HEK293 (cell line): ENCODE results near the gene NDST3.

ENCODE experiments used
- CTCF ChIA-PET: fragments of 350-600 bp; formaldehyde crosslinking; extraction: SDS; loops from one replicate; lab custom pipeline; 2021; ENCODE audit warnings: antibody characterized with exemption; lab: Yijun Ruan, JAX
- POLR2A ChIA-PET: fragments of 300-600 bp; formaldehyde crosslinking; extraction: SDS; loops from one replicate; lab custom pipeline; 2020; ENCODE audit warnings: antibody characterized with exemption, inconsistent platforms; lab: Yijun Ruan, JAX
- H3K27ac ChIP-seq: fragments of 200-500 bp; sonication (Bioruptor generic); 2 replicates; pipeline ENCODE4 v1.5.1; 2014; ENCODE audit warnings: low read depth, low read length, control low read depth, inconsistent platforms; ENCODE audit errors: extremely low read depth
- H3K36me3 ChIP-seq, 2 experiments: fragments of 200-500 bp in 1 of 2; sonication (Bioruptor generic) in 1 of 2; 1 replicate in 1 of 2; 2 replicates in 1 of 2; pipeline ENCODE4 v1.5.1; 2014 to 2017; ENCODE audit warnings: inconsistent platforms in 2 of 2, low read length in 2 of 2; ENCODE audit not compliant: control insufficient read depth in 2 of 2, insufficient read depth in 1 of 2
- H3K4me1 ChIP-seq: fragments of 200-500 bp; sonication (Bioruptor generic); 2 replicates; pipeline ENCODE4 v1.5.1; 2014; ENCODE audit warnings: mild to moderate bottlenecking, low read length, inconsistent platforms; ENCODE audit not compliant: control insufficient read depth, insufficient read depth
- H3K4me3 ChIP-seq: 2 replicates; pipeline ENCODE4 v1.5.1; 2011; ENCODE audit warnings: low read depth, mild to moderate bottlenecking, control low read depth, low read length, moderate library complexity
- H3K9me3 ChIP-seq: fragments of 200-500 bp; sonication (Bioruptor generic); 2 replicates; pipeline ENCODE4 v1.5.1; 2014; ENCODE audit warnings: low read depth, low read length, inconsistent platforms; ENCODE audit not compliant: control insufficient read depth, insufficient read depth
- FEZF1 ChIP-seq: fragments of 450-650 bp; formaldehyde crosslinking; IDR thresholded peaks from 2 replicates; pipeline ENCODE4 v1.5.1; 2016; ENCODE audit warnings: missing biosample characterization, missing genetic modification characterization
- YY2 ChIP-seq: fragments of 450-650 bp; formaldehyde crosslinking; IDR thresholded peaks from 2 replicates; pipeline ENCODE4 v1.5.1; 2016; ENCODE audit warnings: missing biosample characterization, missing genetic modification characterization
- ZBTB1 ChIP-seq: fragments of 450-650 bp; formaldehyde crosslinking; IDR thresholded peaks from 2 replicates; pipeline ENCODE4 v1.5.1; 2016; ENCODE audit warnings: missing biosample characterization, missing genetic modification characterization
- ZBTB7A ChIP-seq: fragments of 450-650 bp; formaldehyde crosslinking; IDR thresholded peaks from 2 replicates; pipeline ENCODE4 v1.5.1; 2016; ENCODE audit warnings: low read depth, missing biosample characterization, missing genetic modification characterization
- ZNF10 ChIP-seq: fragments of 450-650 bp; formaldehyde crosslinking; IDR thresholded peaks from 2 replicates; pipeline ENCODE4 v1.5.1; 2017; ENCODE audit warnings: missing biosample characterization, missing genetic modification characterization
- ZNF132 ChIP-seq: fragments of 450-650 bp; formaldehyde crosslinking; IDR thresholded peaks from 2 replicates; pipeline ENCODE4 v1.5.1; 2017; ENCODE audit warnings: missing biosample characterization, missing genetic modification characterization, borderline replicate concordance
- ZNF140 ChIP-seq: fragments of 450-650 bp; formaldehyde crosslinking; IDR thresholded peaks from 2 replicates; pipeline ENCODE4 v1.5.1; 2016; ENCODE audit warnings: missing biosample characterization, missing genetic modification characterization
- ZNF155 ChIP-seq: fragments of 450-650 bp; formaldehyde crosslinking; IDR thresholded peaks from 2 replicates; pipeline ENCODE4 v1.5.1; 2016; ENCODE audit warnings: missing biosample characterization, missing genetic modification characterization
- ZNF16 ChIP-seq: fragments of 450-650 bp; formaldehyde crosslinking; IDR thresholded peaks from 2 replicates; pipeline ENCODE4 v1.5.1; 2016; ENCODE audit warnings: low read depth, missing biosample characterization, missing genetic modification characterization
- ZNF350 ChIP-seq: fragments of 450-650 bp; formaldehyde crosslinking; IDR thresholded peaks from 2 replicates; pipeline ENCODE4 v1.5.0; 2017; ENCODE audit warnings: missing biosample characterization, mild to moderate bottlenecking, missing genetic modification characterization
- ZNF391 ChIP-seq: fragments of 450-650 bp; formaldehyde crosslinking; IDR thresholded peaks from 2 replicates; pipeline ENCODE4 v1.5.1; 2016; ENCODE audit warnings: low read depth, missing biosample characterization, missing genetic modification characterization, borderline replicate concordance
- ZNF394 ChIP-seq: fragments of 450-650 bp; formaldehyde crosslinking; IDR thresholded peaks from 2 replicates; pipeline ENCODE4 v1.5.1; 2016; ENCODE audit warnings: missing biosample characterization, missing genetic modification characterization, mild to moderate bottlenecking, moderate library complexity, borderline replicate concordance
- ZNF404 ChIP-seq: fragments of 450-650 bp; formaldehyde crosslinking; IDR thresholded peaks from 2 replicates; pipeline ENCODE4 v1.5.1; 2017; ENCODE audit warnings: missing biosample characterization, missing genetic modification characterization
- ZNF530 ChIP-seq: fragments of 450-650 bp; formaldehyde crosslinking; IDR thresholded peaks from 2 replicates; pipeline ENCODE4 v1.5.1; 2016; ENCODE audit warnings: low read depth, missing biosample characterization, missing genetic modification characterization
- ZNF544 ChIP-seq: fragments of 450-650 bp; formaldehyde crosslinking; IDR thresholded peaks from 2 replicates; pipeline ENCODE4 v1.5.0; 2017; ENCODE audit warnings: missing biosample characterization, missing genetic modification characterization
- ZNF837 ChIP-seq: fragments of 450-650 bp; formaldehyde crosslinking; IDR thresholded peaks from 2 replicates; pipeline ENCODE4 v1.5.1; 2016; ENCODE audit warnings: missing biosample characterization, missing genetic modification characterization
- TF ChIP-seq, protein P1 (sequence below): fragments of 450-650 bp; formaldehyde crosslinking; IDR thresholded peaks from 2 replicates; pipeline ENCODE4 v1.5.1; 2017; ENCODE audit warnings: missing biosample characterization, mild to moderate bottlenecking, missing genetic modification characterization, moderate library complexity
- TF ChIP-seq, protein P2 (sequence below): fragments of 450-650 bp; formaldehyde crosslinking; IDR thresholded peaks from 2 replicates; pipeline ENCODE4 v1.5.1; 2017; ENCODE audit warnings: missing biosample characterization, missing genetic modification characterization
- TF ChIP-seq, protein P3 (sequence below): fragments of 450-650 bp; IDR thresholded peaks from 2 replicates; pipeline ENCODE4 v1.5.1; 2018; ENCODE audit warnings: missing biosample characterization, mild to moderate bottlenecking, missing genetic modification characterization
- TF ChIP-seq, protein P4 (sequence below): IDR thresholded peaks from 2 replicates; pipeline ENCODE4 v1.6.1; 2011; ENCODE audit warnings: mild to moderate bottlenecking, low read depth, low read length, borderline replicate concordance
- TF ChIP-seq, protein P5 (sequence below): fragments of 450-650 bp; formaldehyde crosslinking; IDR thresholded peaks from 2 replicates; pipeline ENCODE4 v1.5.1; 2016; ENCODE audit warnings: missing biosample characterization, missing genetic modification characterization, low read depth
- TF ChIP-seq, protein P6 (sequence below): fragments of 450-650 bp; formaldehyde crosslinking; IDR thresholded peaks from 2 replicates; pipeline ENCODE4 v1.5.1; 2016; ENCODE audit warnings: missing biosample characterization, missing genetic modification characterization

NDST3 gene

DNA sequence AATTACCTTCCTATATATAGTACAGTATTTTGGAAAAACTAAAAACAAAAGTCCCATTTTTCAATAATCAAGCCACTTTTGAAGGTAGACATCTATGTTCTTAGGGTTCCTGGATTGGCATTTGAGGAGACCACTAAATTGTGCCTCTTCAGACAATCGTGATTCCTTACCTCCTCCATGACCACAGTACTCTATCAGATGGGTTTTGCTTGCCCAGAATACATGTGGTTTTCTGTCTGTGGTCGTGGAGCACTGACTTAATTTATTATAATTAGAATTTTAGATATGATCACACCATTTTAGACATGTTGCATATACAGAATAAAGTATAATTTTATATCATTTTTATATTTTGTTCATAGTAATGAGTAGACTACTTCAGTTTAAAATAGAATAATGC lies 67.9 kb downstream of the NDST3 start (continued):
- TF ChIP-seq ZNF155: no peak
- TF ChIP-seq, protein P1, sequence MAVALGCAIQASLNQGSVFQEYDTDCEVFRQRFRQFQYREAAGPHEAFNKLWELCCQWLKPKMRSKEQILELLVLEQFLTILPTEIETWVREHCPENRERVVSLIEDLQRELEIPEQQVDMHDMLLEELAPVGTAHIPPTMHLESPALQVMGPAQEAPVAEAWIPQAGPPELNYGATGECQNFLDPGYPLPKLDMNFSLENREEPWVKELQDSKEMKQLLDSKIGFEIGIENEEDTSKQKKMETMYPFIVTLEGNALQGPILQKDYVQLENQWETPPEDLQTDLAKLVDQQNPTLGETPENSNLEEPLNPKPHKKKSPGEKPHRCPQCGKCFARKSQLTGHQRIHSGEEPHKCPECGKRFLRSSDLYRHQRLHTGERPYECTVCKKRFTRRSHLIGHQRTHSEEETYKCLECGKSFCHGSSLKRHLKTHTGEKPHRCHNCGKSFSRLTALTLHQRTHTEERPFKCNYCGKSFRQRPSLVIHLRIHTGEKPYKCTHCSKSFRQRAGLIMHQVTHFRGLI (tag by site-specific recombination): no peak
- TF ChIP-seq ZNF837 (tag by site-specific recombination): no peak
- TF ChIP-seq, protein P2, sequence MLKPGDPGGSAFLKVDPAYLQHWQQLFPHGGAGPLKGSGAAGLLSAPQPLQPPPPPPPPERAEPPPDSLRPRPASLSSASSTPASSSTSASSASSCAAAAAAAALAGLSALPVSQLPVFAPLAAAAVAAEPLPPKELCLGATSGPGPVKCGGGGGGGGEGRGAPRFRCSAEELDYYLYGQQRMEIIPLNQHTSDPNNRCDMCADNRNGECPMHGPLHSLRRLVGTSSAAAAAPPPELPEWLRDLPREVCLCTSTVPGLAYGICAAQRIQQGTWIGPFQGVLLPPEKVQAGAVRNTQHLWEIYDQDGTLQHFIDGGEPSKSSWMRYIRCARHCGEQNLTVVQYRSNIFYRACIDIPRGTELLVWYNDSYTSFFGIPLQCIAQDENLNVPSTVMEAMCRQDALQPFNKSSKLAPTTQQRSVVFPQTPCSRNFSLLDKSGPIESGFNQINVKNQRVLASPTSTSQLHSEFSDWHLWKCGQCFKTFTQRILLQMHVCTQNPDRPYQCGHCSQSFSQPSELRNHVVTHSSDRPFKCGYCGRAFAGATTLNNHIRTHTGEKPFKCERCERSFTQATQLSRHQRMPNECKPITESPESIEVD (tag by site-specific recombination): no peak
- no peak for TF ChIP-seq ZNF530 (tag by site-specific recombination)
- TF ChIP-seq, protein P3, sequence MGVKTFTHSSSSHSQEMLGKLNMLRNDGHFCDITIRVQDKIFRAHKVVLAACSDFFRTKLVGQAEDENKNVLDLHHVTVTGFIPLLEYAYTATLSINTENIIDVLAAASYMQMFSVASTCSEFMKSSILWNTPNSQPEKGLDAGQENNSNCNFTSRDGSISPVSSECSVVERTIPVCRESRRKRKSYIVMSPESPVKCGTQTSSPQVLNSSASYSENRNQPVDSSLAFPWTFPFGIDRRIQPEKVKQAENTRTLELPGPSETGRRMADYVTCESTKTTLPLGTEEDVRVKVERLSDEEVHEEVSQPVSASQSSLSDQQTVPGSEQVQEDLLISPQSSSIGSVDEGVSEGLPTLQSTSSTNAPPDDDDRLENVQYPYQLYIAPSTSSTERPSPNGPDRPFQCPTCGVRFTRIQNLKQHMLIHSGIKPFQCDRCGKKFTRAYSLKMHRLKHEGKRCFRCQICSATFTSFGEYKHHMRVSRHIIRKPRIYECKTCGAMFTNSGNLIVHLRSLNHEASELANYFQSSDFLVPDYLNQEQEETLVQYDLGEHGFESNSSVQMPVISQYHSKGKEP (tag by site-specific recombination): no peak
- no peak for TF ChIP-seq ZNF404 (tag by site-specific recombination)
- no peak for TF ChIP-seq YY2 (tag by site-specific recombination)

DNA sequence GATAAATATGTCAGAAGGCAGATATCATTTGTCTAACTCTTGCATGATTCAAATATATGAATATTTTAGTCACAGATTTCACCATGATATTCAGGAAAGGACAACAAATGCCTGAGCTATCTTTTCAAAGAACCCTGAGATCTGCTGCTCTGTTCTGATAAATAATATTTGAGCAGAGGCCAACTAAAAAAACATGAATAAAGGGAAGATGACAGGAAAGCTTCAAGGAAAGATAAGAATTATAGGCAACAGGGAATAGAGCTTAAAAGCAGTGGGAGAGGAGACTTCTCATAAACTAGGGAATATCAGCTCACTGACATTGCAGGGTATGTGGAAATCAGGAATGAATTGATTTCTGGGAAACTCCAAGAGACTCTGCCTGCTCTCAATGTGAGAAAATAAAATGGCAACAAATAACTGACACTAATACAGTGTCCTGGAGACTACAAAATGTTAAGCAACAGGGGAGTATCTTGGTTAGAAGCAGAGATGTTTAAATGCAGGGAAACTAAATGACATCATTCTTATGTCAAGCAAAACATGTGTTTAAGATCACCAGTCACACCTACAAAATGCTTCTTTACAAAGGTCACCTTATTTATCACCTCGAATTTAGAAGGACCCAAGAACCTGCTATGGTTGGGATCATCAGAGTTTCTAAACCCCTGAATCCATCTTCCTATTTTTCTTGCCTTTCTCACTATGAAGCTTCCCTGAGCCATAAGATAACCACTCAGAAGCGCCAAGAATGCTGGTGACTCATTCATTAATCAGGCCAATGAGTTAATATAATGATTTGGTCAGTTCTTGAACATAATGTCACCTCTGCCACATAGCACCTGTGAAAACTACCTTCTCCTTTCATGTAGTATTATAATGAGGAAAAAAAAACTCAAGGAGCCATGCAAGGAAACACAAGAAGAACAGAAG lies 78.1 kb downstream of the NDST3 start:
- H3K4me3 ChIP-seq: no peak overlapping the region
- H3K36me3 ChIP-seq: no peaks in the 10 kb centered on the region
- TF ChIP-seq ZNF140 (tag by site-specific recombination): no peak
- no peak for TF ChIP-seq ZBTB1
- no peak for TF ChIP-seq FEZF1 (tag by site-specific recombination)
- TF ChIP-seq ZNF391 (tag by site-specific recombination): no peak
- no peak overlapping the region for H3K27ac ChIP-seq
- no peaks in the 10 kb centered on the region for H3K4me1 ChIP-seq
- POLR2A ChIA-PET: no interaction called here
- H3K9me3 ChIP-seq: no peaks in the 10 kb centered on the region
- CTCF ChIA-PET: no interaction called here

DNA sequence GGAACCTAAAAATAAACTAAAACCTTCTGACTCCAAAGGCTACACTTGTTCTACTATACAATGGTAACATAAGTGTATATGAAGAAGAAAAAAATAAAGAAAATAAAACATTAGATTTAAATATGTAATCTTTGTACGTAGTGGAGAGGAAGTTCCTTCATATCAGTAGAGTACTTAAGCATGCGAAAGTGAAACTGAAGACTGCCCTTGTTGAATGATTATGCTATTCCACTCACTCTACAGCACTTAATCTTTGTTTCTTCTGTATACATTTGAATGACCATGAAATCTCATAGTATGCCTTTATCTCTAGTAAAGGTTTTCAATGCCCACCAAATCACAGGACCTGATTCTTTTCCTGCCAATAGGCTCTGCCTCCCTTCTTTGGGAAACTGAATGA lies 78.9 kb downstream of the NDST3 start:
- H3K4me1 ChIP-seq: no peaks in the 10 kb centered on the region
- ChIA-PET CTCF (no interaction called here), POLR2A (no interaction called here)
- TF ChIP-seq ZNF16 (no peak), ZNF544 (tag by site-specific recombination) (no peak), ZNF394 (no peak), ZNF132 (tag by site-specific recombination) (no peak), ZNF10 (tag by site-specific recombination) (no peak), ZNF350 (tag by site-specific recombination) (no peak), ZBTB7A (tag by site-specific recombination) (no peak)
- TF ChIP-seq, protein P4, sequence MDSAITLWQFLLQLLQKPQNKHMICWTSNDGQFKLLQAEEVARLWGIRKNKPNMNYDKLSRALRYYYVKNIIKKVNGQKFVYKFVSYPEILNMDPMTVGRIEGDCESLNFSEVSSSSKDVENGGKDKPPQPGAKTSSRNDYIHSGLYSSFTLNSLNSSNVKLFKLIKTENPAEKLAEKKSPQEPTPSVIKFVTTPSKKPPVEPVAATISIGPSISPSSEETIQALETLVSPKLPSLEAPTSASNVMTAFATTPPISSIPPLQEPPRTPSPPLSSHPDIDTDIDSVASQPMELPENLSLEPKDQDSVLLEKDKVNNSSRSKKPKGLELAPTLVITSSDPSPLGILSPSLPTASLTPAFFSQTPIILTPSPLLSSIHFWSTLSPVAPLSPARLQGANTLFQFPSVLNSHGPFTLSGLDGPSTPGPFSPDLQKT: no peak
- TF ChIP-seq, protein P5, sequence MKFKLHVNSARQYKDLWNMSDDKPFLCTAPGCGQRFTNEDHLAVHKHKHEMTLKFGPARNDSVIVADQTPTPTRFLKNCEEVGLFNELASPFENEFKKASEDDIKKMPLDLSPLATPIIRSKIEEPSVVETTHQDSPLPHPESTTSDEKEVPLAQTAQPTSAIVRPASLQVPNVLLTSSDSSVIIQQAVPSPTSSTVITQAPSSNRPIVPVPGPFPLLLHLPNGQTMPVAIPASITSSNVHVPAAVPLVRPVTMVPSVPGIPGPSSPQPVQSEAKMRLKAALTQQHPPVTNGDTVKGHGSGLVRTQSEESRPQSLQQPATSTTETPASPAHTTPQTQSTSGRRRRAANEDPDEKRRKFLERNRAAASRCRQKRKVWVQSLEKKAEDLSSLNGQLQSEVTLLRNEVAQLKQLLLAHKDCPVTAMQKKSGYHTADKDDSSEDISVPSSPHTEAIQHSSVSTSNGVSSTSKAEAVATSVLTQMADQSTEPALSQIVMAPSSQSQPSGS: no peak
- TF ChIP-seq, protein P6, sequence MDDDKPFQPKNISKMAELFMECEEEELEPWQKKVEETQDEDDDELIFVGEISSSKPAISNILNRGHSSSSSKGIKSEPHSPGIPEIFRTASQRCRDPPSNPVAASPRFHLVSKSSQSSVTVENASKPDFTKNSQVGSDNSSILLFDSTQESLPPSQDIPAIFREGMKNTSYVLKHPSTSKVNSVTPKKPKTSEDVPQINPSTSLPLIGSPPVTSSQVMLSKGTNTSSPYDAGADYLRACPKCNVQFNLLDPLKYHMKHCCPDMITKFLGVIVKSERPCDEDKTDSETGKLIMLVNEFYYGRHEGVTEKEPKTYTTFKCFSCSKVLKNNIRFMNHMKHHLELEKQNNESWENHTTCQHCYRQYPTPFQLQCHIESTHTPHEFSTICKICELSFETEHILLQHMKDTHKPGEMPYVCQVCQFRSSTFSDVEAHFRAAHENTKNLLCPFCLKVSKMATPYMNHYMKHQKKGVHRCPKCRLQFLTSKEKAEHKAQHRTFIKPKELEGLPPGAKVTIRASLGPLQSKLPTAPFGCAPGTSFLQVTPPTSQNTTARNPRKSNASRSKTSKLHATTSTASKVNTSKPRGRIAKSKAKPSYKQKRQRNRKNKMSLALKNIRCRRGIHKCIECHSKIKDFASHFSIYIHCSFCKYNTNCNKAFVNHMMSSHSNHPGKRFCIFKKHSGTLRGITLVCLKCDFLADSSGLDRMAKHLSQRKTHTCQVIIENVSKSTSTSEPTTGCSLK (tag by site-specific recombination): no peak

More for the DNA sequence above, 78.9 kb downstream of the NDST3 start:
- H3K9me3 ChIP-seq: no peaks in the 10 kb centered on the region
- no peak overlapping the region for H3K4me3 ChIP-seq
- H3K27ac ChIP-seq: no peak overlapping the region
- H3K36me3 ChIP-seq: no peaks in the 10 kb centered on the region
